Measurements from ENCODE around the gene RGS3.

RGS3 gene

GRCh38 chr9:113471566-113471965, 8.0 kb downstream of the RGS3 start:
- DNase-seq (ENCODE audit: extremely low read depth, low read depth), result no peak
- no peak for TF ChIP-seq CTCF (IDR thresholded peaks at IDR 0.05; ENCODE audit: low read depth, low read length, missing control alignments)

GRCh38 chr9:113472199-113472598, 8.7 kb downstream of the RGS3 start:
- TF ChIP-seq CTCF (IDR thresholded peaks at IDR 0.05; ENCODE audit: low read depth, low read length, missing control alignments), result no peak
- DNase-seq (ENCODE audit: extremely low read depth, low read depth), result no peak
- no peak overlapping the region for H3K4me3 ChIP-seq (replicated peaks; ENCODE audit: low read depth, low read length)

More at GRCh38 chr9:113471566-113471965, 8.0 kb downstream of the RGS3 start:
- H3K4me3 ChIP-seq (replicated peaks; ENCODE audit: low read depth, low read length), result no peak overlapping the region

GRCh38 chr9:113474360-113475028, 11.0 kb downstream of the RGS3 start:
- no peak overlapping the region for H3K4me3 ChIP-seq (replicated peaks; ENCODE audit: low read depth, low read length)
- DNase-seq (ENCODE audit: extremely low read depth, low read depth), result no peak
- TF ChIP-seq CTCF (IDR thresholded peaks at IDR 0.05; ENCODE audit: low read depth, low read length, missing control alignments), result no peak

- TF ChIP-seq CTCF (IDR thresholded peaks at IDR 0.05; ENCODE audit: low read depth, low read length, missing control alignments), result no peak
- DNase-seq (ENCODE audit: extremely low read depth, low read depth), result no peak
These were observed 11.5 kb downstream of the RGS3 start for GRCh38 chr9:113475031-113475430.

GRCh38 chr9:113475992-113476391, 12.5 kb downstream of the RGS3 start:
- H3K4me3 ChIP-seq (replicated peaks; ENCODE audit: low read depth, low read length), result no peak overlapping the region
- no peak for DNase-seq (ENCODE audit: extremely low read depth, low read depth)
- no peak for TF ChIP-seq CTCF (IDR thresholded peaks at IDR 0.05; ENCODE audit: low read depth, low read length, missing control alignments)

More at GRCh38 chr9:113475031-113475430, 11.5 kb downstream of the RGS3 start:
- H3K4me3 ChIP-seq (replicated peaks; ENCODE audit: low read depth, low read length), result no peak overlapping the region

GRCh38 chr9:113476511-113476916, 13.0 kb downstream of the RGS3 start:
- no peak for DNase-seq (ENCODE audit: extremely low read depth, low read depth)
- TF ChIP-seq CTCF (IDR thresholded peaks at IDR 0.05; ENCODE audit: low read depth, low read length, missing control alignments), result no peak
- H3K4me3 ChIP-seq (replicated peaks; ENCODE audit: low read depth, low read length), result no peak overlapping the region

- DNase-seq (ENCODE audit: extremely low read depth, low read depth), result no peak
- TF ChIP-seq CTCF (IDR thresholded peaks at IDR 0.05; ENCODE audit: low read depth, low read length, missing control alignments), result no peak
- no peak overlapping the region for H3K4me3 ChIP-seq (replicated peaks; ENCODE audit: low read depth, low read length)
These were observed 13.5 kb downstream of the RGS3 start for GRCh38 chr9:113477058-113477457.
